Keratinocyte (primary cell): ENCODE data around the gene MYOZ3. TPM values are rescaled to one million over a fixed set of nuclear protein-coding genes. Genes with fewer than 3 reads are reported as not detected.

ENCODE experiments used
- DNase-seq: peaks from one replicate; pipeline ENCODE4 v3.0.0-alpha.2; 2011; ENCODE audit warnings: low read depth, missing footprints, low spot score
- FAIRE-seq: peaks from 2 replicates; lab custom pipeline; 2011; peaks lifted over from hg19 to GRCh38; lab: Jason Lieb, UNC
- H2AFZ ChIP-seq: 2 replicates; pipeline ENCODE4 v1.6.0; 2012; ENCODE audit warnings: low read length, control low read depth, inconsistent platforms; ENCODE audit not compliant: control insufficient read depth
- H3K27ac ChIP-seq: 2 replicates; pipeline ENCODE4 v1.5.1; 2011; ENCODE audit warnings: low read length; ENCODE audit not compliant: control insufficient read depth, insufficient read depth
- H3K27me3 ChIP-seq: 3 replicates; pipeline ENCODE4 v1.6.0; 2011; ENCODE audit warnings: low read length; ENCODE audit not compliant: control insufficient read depth, insufficient read depth; ENCODE audit errors: extremely low read depth
- H3K36me3 ChIP-seq, 2 experiments: 2 replicates in 1 of 2; 3 replicates in 1 of 2; pipeline ENCODE4 v1.5.1; 2011; ENCODE audit warnings: low read length in 2 of 2, mild to moderate bottlenecking in 1 of 2; ENCODE audit not compliant: control insufficient read depth in 2 of 2, insufficient read depth in 2 of 2; ENCODE audit errors: extremely low read depth in 1 of 2
- H3K4me1 ChIP-seq: 3 replicates; pipeline ENCODE4 v1.5.1; 2011; ENCODE audit warnings: low read length; ENCODE audit not compliant: control insufficient read depth, insufficient read depth; ENCODE audit errors: extremely low read depth
- H3K4me2 ChIP-seq: 3 replicates; pipeline ENCODE4 v1.6.0; 2011; ENCODE audit warnings: low read depth, low read length; ENCODE audit not compliant: control insufficient read depth, insufficient read depth; ENCODE audit errors: extremely low read depth
- H3K4me3 ChIP-seq, 3 experiments: fragments of 200-600 bp in 1 of 3; sonication (generic) in 1 of 3; 2 replicates in 2 of 3; 3 replicates in 1 of 3; pipeline ENCODE4 v1.5.1; 2011 to 2016; ENCODE audit warnings: low read length in 3 of 3, mild to moderate bottlenecking in 3 of 3, control low read depth in 2 of 3, inconsistent platforms in 1 of 3, low read depth in 1 of 3, mixed read lengths in 1 of 3, mixed run types in 1 of 3, moderate library complexity in 1 of 3; ENCODE audit not compliant: control insufficient read depth in 2 of 3, insufficient read depth in 2 of 3; ENCODE audit errors: extremely low read depth in 1 of 3
- H3K79me2 ChIP-seq: 2 replicates; pipeline ENCODE4 v1.6.0; 2012; ENCODE audit warnings: low read length; ENCODE audit not compliant: control insufficient read depth, insufficient read depth
- H3K9ac ChIP-seq: 3 replicates; pipeline ENCODE4 v1.6.0; 2011; ENCODE audit warnings: low read length; ENCODE audit not compliant: control insufficient read depth, insufficient read depth; ENCODE audit errors: extremely low read depth
- H3K9me1 ChIP-seq: 3 replicates; pipeline ENCODE4 v1.6.0; 2011; ENCODE audit warnings: low read length; ENCODE audit not compliant: control insufficient read depth, insufficient read depth; ENCODE audit errors: extremely low read depth
- H3K9me3 ChIP-seq: 2 replicates; pipeline ENCODE4 v1.5.1; 2012; ENCODE audit warnings: low read depth, low read length; ENCODE audit not compliant: control insufficient read depth
- H4K20me1 ChIP-seq: 3 replicates; pipeline ENCODE4 v1.6.0; 2011; ENCODE audit warnings: low read length; ENCODE audit not compliant: control insufficient read depth, insufficient read depth; ENCODE audit errors: extremely low read depth
- EZH2 ChIP-seq: IDR thresholded peaks from one replicate; pipeline ENCODE4 v1.6.1; 2012; ENCODE audit warnings: inconsistent platforms, mild to moderate bottlenecking, low read length, moderate library complexity
- dilution Hi-C: fragments of 300-500 bp; cut with MboI; formaldehyde crosslinking; loops from one replicate; pipeline ENCODE4 v1.7.0; 2020; ENCODE audit warnings: low sequenced_read_pairs; ENCODE audit not compliant: extremely low pct_ligation_motif_present
- polyA plus RNA-seq, 5 experiments: library from polyadenylated mRNA; depleted of rRNA in 3 of 5; stranded (reverse) in 3 of 5; stranded (forward) in 1 of 5; unstranded in 1 of 5; fragments of >200 nt; gene quantifications; 1 replicate in 1 of 5; 2 replicates in 3 of 5; 3 replicates in 1 of 5; pipeline versions ENCODE4 v1.2.1 to v1.2.3, GENCODE V29; 2011 to 2012; ENCODE audit warnings: missing spikeins in 2 of 5, low read depth in 1 of 5, low replicate concordance in 1 of 5
- TF ChIP-seq, protein P1 (sequence below), 3 experiments: IDR thresholded peaks in 1 of 3; conservative IDR thresholded peaks in 1 of 3; optimal IDR thresholded peaks in 1 of 3; 2 replicates in 2 of 3; 3 replicates in 1 of 3; pipeline versions ENCODE3 to v1.5.1; 2011; ENCODE audit warnings: low read length in 3 of 3, mild to moderate bottlenecking in 3 of 3, moderate library complexity in 2 of 3, control low read depth in 1 of 3, inconsistent platforms in 1 of 3; ENCODE audit not compliant: insufficient read depth in 2 of 3; ENCODE audit errors: extremely low read depth in 1 of 3

The MYOZ3 gene
- polyA plus RNA-seq, 1 donor (not counting 4 experiments of a cell fraction or from before 2014, with no cell fraction given) = 0.03 TPM

- no peak for FAIRE-seq
- Histone ChIP-seq H3K27ac (no peak overlapping the region), H3K4me2 (peak overlapping the region; percentile 76)
Observed at GRCh38 chr5:150671509-150672236, 10.6 kb downstream of the MYOZ3 start.

DNA sequence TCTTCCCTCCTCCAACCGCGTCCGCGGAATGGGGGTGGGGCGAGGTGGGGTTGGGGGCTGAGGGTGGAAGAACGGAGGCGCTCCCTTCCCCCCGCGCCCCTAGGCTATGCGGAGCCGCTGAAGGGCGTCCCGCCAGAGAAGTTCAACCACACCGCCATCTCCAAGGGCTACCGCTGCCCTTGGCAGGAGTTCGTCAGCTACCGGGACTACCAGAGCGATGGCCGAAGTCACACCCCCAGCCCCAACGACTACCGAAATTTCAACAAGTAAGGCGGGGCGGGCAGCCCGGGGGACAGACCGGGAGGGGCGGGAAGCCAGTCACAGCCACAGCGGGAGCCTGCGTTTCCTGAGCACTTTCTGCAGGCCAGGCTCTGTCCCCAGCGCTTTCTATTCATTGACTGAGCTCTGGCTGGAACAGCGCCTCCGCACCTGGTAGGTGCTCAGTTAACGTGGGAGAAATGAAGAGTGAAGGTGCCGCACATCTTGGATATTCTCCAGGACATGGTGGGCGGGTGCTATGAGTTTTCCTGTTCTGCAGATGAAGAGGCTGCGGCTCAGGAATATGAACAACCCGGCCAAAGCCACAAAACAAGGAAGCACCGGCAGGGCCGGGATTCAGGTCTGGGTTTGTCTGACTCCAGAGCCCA, 11.3 kb downstream of the MYOZ3 start:
- H3K4me1 ChIP-seq = peaks cover 17% of the 10 kb centered on the region
- H3K9me3 ChIP-seq = no peaks in the 10 kb centered on the region
- no peaks in the 10 kb centered on the region for H3K79me2 ChIP-seq
- H3K9me1 ChIP-seq = no peaks in the 10 kb centered on the region
- peak overlapping the region; percentile 52 for H2AFZ ChIP-seq
- no peaks in the 10 kb centered on the region for H4K20me1 ChIP-seq
- peak overlapping the region; percentile 76 for H3K4me2 ChIP-seq
- dilution Hi-C loops = no loop called here
- DNase-seq (peak; percentile 54), FAIRE-seq (no peak)
- peak overlapping the region; percentile 2 to 61 (median 61) for H3K4me3 ChIP-seq
- no peak overlapping the region for H3K27ac ChIP-seq
- no peaks in the 10 kb centered on the region for H3K36me3 ChIP-seq
- peak overlapping the region; percentile 13 for H3K9ac ChIP-seq
- no peak for TF ChIP-seq EZH2
- TF ChIP-seq, protein P1, sequence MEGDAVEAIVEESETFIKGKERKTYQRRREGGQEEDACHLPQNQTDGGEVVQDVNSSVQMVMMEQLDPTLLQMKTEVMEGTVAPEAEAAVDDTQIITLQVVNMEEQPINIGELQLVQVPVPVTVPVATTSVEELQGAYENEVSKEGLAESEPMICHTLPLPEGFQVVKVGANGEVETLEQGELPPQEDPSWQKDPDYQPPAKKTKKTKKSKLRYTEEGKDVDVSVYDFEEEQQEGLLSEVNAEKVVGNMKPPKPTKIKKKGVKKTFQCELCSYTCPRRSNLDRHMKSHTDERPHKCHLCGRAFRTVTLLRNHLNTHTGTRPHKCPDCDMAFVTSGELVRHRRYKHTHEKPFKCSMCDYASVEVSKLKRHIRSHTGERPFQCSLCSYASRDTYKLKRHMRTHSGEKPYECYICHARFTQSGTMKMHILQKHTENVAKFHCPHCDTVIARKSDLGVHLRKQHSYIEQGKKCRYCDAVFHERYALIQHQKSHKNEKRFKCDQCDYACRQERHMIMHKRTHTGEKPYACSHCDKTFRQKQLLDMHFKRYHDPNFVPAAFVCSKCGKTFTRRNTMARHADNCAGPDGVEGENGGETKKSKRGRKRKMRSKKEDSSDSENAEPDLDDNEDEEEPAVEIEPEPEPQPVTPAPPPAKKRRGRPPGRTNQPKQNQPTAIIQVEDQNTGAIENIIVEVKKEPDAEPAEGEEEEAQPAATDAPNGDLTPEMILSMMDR (optimal IDR thresholded peaks at IDR 0.05 in 1 of 3, IDR thresholded peaks at IDR 0.05 in 1 of 3, conservative IDR thresholded peaks at IDR 0.05 in 1 of 3; ENCODE audit: extremely low read depth in 1 of 3, insufficient read depth in 2 of 3, low read length in 3 of 3) = peak in 2 of 3 experiments; percentile 10 to 45
- H3K27me3 ChIP-seq = peaks cover 18% of the 10 kb centered on the region

More at GRCh38 chr5:150671509-150672236, 10.6 kb downstream of the MYOZ3 start:
- Histone ChIP-seq H4K20me1 (no peaks in the 10 kb centered on the region), H3K27me3 (peaks cover 18% of the 10 kb centered on the region), H3K4me1 (peaks cover 17% of the 10 kb centered on the region), H3K9me3 (no peaks in the 10 kb centered on the region), H2AFZ (no peak overlapping the region), H3K9ac (peak overlapping the region; percentile 9), H3K36me3 (no peaks in the 10 kb centered on the region), H3K4me3 (peak overlapping the region in 2 of 3 experiments; percentile 2 to 61), H3K9me1 (no peaks in the 10 kb centered on the region), H3K79me2 (no peaks in the 10 kb centered on the region)
- no peak for DNase-seq
- dilution Hi-C loops = no loop called here
- TF ChIP-seq, protein P1 (optimal IDR thresholded peaks at IDR 0.05 in 1 of 3, IDR thresholded peaks at IDR 0.05 in 1 of 3, conservative IDR thresholded peaks at IDR 0.05 in 1 of 3; ENCODE audit: extremely low read depth in 1 of 3, insufficient read depth in 2 of 3, low read length in 3 of 3) = no peak
- TF ChIP-seq EZH2 = peak; percentile 17
